Adrenal gland (tissue), 5 donors: ENCODE data around the gene FAM53B.

Experiments used
- POLR2A ChIP-seq, 2 donors: fragments of 450-650 bp; IDR thresholded peaks; one replicate each; pipeline ENCODE4 v1.6.1; 2017; ENCODE audit warnings: antibody characterized with exemption in 2 of 2, mild to moderate bottlenecking in 2 of 2, moderate library complexity in 1 of 2
- TF ChIP-seq, protein P1 (sequence below), 6 experiments: fragments of 450-650 bp in 4 of 6; fragments of 200-600 bp in 2 of 6; sonication (generic) in 1 of 6; IDR thresholded peaks; 1 replicate in 5 of 6; 2 replicates in 1 of 6; pipeline versions ENCODE4 v1.5.1 to v1.8.0; 2016 to 2021; ENCODE audit warnings: antibody characterized with exemption in 6 of 6, mild to moderate bottlenecking in 2 of 6, moderate library complexity in 1 of 6
- donor health status: DM: no; HTN: no; CAD: no.

DNA sequence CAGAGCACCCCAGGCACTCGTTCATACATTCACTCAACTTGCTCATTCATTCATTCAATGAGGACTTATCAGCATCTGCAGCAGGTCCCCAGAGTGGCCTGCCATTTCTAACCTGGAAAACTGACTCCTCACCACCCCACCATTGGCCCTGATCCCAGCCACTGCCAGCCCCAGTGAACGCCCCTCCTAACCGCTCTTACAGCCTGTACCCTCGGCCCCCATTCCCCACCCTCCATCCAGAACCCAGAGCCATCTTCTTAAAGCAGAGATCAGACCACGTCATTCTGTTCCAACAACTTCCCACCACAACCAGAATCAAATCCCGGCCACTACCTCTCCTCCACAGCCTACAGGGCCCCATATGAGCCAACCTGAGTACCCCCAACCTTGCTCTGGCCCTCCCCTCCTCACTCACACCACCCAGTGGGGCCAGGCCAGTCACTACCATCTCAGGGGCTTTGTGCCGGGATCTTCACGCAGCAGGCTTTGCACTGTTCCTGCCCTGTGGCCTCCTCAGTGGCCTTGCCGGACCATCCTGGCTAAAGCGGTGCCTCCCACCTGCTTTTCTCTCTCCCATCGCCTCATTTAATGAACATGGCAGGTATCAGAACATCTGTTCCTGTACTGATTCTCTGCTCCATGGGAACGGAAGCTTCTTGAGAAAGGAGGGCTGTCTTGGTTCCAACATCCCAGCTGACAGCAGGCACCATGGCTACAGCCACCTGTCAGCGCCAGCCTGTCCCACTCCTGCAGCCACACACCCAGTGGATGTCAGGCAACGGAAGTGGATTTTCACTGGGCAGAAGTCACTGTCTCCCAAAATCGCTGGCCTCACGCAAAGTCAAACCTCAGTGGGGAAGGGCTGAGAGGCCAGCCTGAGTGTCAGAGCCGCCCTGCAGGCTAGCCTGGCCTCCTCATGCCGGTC lies 45.4 kb downstream of the FAM53B start:
- TF ChIP-seq, protein P1, sequence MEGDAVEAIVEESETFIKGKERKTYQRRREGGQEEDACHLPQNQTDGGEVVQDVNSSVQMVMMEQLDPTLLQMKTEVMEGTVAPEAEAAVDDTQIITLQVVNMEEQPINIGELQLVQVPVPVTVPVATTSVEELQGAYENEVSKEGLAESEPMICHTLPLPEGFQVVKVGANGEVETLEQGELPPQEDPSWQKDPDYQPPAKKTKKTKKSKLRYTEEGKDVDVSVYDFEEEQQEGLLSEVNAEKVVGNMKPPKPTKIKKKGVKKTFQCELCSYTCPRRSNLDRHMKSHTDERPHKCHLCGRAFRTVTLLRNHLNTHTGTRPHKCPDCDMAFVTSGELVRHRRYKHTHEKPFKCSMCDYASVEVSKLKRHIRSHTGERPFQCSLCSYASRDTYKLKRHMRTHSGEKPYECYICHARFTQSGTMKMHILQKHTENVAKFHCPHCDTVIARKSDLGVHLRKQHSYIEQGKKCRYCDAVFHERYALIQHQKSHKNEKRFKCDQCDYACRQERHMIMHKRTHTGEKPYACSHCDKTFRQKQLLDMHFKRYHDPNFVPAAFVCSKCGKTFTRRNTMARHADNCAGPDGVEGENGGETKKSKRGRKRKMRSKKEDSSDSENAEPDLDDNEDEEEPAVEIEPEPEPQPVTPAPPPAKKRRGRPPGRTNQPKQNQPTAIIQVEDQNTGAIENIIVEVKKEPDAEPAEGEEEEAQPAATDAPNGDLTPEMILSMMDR (IDR thresholded peaks at IDR 0.05): no peak
- TF ChIP-seq POLR2A (IDR thresholded peaks at IDR 0.05): no peak
